LNCAP (cell line): Measurements from ENCODE around the gene MITF.

Experiments
- CTCF ChIP-seq: fragments of 450-650 bp; IDR thresholded peaks from 2 replicates; pipeline ENCODE4 v1.5.1; 2017; ENCODE audit warnings: mild to moderate bottlenecking

MITF gene

GRCh38 chr3:69749461-69749860, 10.2 kb downstream of the MITF start:
- TF ChIP-seq CTCF = no peak

- TF ChIP-seq CTCF = no peak
These were observed 11.3 kb downstream of the MITF start for GRCh38 chr3:69750549-69750948.

- no peak for TF ChIP-seq CTCF
These were observed 11.8 kb downstream of the MITF start for GRCh38 chr3:69751074-69751476.

GRCh38 chr3:69752241-69752640, 13.0 kb downstream of the MITF start:
- no peak for TF ChIP-seq CTCF

- TF ChIP-seq CTCF = no peak
These were observed 14.0 kb downstream of the MITF start for GRCh38 chr3:69753179-69753775.

GRCh38 chr3:69755795-69756194, 16.5 kb downstream of the MITF start:
- TF ChIP-seq CTCF = no peak

GRCh38 chr3:69761896-69762767, 22.9 kb downstream of the MITF start:
- TF ChIP-seq CTCF = no peak
